GM04503 (cell line): ENCODE data around the gene HTR3D.
"Not testable (repeated sequence)": the region's sequence is repeated elsewhere in the genome, so short reads cannot be mapped to it uniquely, and the experiment has no call there.

ENCODE experiments used
- DNase-seq: peaks from one replicate; pipeline ENCODE4 v3.0.0-alpha.2; 2012; ENCODE audit warnings: low read depth

The HTR3D gene

GRCh38 chr3:184016811-184017671, 14.5 kb upstream of the HTR3D start:
- DNase-seq: no peak

- DNase-seq: peak; percentile 65
Observed at GRCh38 chr3:184017672-184018423, 13.7 kb upstream of the HTR3D start, which contains the start of gene ABCC5. Gene ABCC5 (minus strand): TSS chr3:184017884. CDS start chr3:184014392, 3,492 bp downstream.

GRCh38 chr3:184018424-184018973, 13.0 kb upstream of the HTR3D start:
- no peak for DNase-seq

GRCh38 chr3:184022323-184022722, 9.2 kb upstream of the HTR3D start:
- DNase-seq: no peak

GRCh38 chr3:184025256-184025655, 6.3 kb upstream of the HTR3D start:
- DNase-seq: not testable (repeated sequence)

- not testable (repeated sequence) for DNase-seq
Observed at GRCh38 chr3:184028275-184028890, 3.2 kb upstream of the HTR3D start.

- DNase-seq: no peak
Observed at GRCh38 chr3:184029443-184029842, 2.1 kb upstream of the HTR3D start.

- DNase-seq: no peak
Observed at GRCh38 chr3:184030536-184030935, 1.0 kb upstream of the HTR3D start.

GRCh38 chr3:184037816-184038215, 6.3 kb downstream of the HTR3D start:
- DNase-seq: no peak

- DNase-seq: not testable (repeated sequence)
Observed at GRCh38 chr3:184038307-184038706, 6.8 kb downstream of the HTR3D start.

GRCh38 chr3:184039414-184039813, 7.9 kb downstream of the HTR3D start:
- no peak for DNase-seq

- no peak for DNase-seq
Observed at GRCh38 chr3:184040010-184040409, 8.5 kb downstream of the HTR3D start.

GRCh38 chr3:184042617-184043016, 11.1 kb downstream of the HTR3D start:
- no peak for DNase-seq

GRCh38 chr3:184045995-184046394, 14.5 kb downstream of the HTR3D start:
- no peak for DNase-seq

GRCh38 chr3:184050217-184050847, 18.8 kb downstream of the HTR3D start:
- DNase-seq: no peak

- no peak for DNase-seq
Observed at GRCh38 chr3:184052767-184053166, 21.2 kb downstream of the HTR3D start, which contains the start of gene HTR3C. Gene HTR3C (plus strand): TSS chr3:184053047. CDS start chr3:184053081, 34 bp downstream.

- peak; percentile 15 for DNase-seq
Observed at GRCh38 chr3:184058029-184058428, 26.5 kb downstream of the HTR3D start.

GRCh38 chr3:184059424-184059823, 27.9 kb downstream of the HTR3D start:
- no peak for DNase-seq

GRCh38 chr3:184062637-184063036, 31.1 kb downstream of the HTR3D start:
- DNase-seq: no peak

- no peak for DNase-seq
Observed at GRCh38 chr3:184066211-184066610, 34.7 kb downstream of the HTR3D start.

- no peak for DNase-seq
Observed at GRCh38 chr3:184067573-184068055, 36.1 kb downstream of the HTR3D start.

- no peak for DNase-seq
Observed at GRCh38 chr3:184068344-184068743, 36.8 kb downstream of the HTR3D start.
